Measurements from ENCODE around the gene KCNQ1OT1. TPM values are rescaled to one million over a fixed set of nuclear protein-coding genes. Genes with fewer than 3 reads are reported as not detected.

Gene KCNQ1OT1
- total RNA-seq, 4 donors from 2014 or later = 0.66 to 2.5 (median 1.3) TPM

- no peak overlapping the region for H3K27ac ChIP-seq (replicated peaks in 1 of 4)
- H3K4me3 ChIP-seq = no peak overlapping the region
- 57% methylated on average over 1 of the region's 1 CpG for WGBS
- H3K27me3 ChIP-seq = no peaks in the 10 kb centered on the region
- H3K36me3 ChIP-seq = no peaks in the 10 kb centered on the region
- H3K9me3 ChIP-seq = peaks cover 0 to 60% (median 52%) of the 10 kb centered on the region in 4 donors
- H3K4me1 ChIP-seq = no peaks in the 10 kb centered on the region
- intact Hi-C loops (cut with DNase I) = no loop called here
- DNase-seq (ENCODE audit: extremely low spot score) = no peak
- TF ChIP-seq CTCF (IDR thresholded peaks at IDR 0.05) (no peak), POLR2AphosphoS5 (IDR thresholded peaks at IDR 0.05) (no peak), EP300 (IDR thresholded peaks at IDR 0.05) (no peak), POLR2A (IDR thresholded peaks at IDR 0.05; ENCODE audit: low read depth) (no peak)
These were observed 68.6 kb downstream of the KCNQ1OT1 start for GRCh38 chr11:2631161-2631560.

GRCh38 chr11:2630679-2631078, 69.1 kb downstream of the KCNQ1OT1 start:
- DNase-seq (ENCODE audit: extremely low spot score) = no peak
- intact Hi-C loops (cut with DNase I) = no loop called here
- H3K4me3 ChIP-seq = no peak overlapping the region
- peaks cover 0 to 60% (median 52%) of the 10 kb centered on the region in 4 donors for H3K9me3 ChIP-seq
- no peaks in the 10 kb centered on the region for H3K4me1 ChIP-seq
- 94% methylated on average over 1 of the region's 1 CpG for WGBS
- no peaks in the 10 kb centered on the region for H3K27me3 ChIP-seq
- no peak overlapping the region for H3K27ac ChIP-seq (replicated peaks in 1 of 4)
- H3K36me3 ChIP-seq = no peaks in the 10 kb centered on the region
- TF ChIP-seq POLR2AphosphoS5 (IDR thresholded peaks at IDR 0.05) (no peak), POLR2A (IDR thresholded peaks at IDR 0.05; ENCODE audit: low read depth) (no peak), EP300 (IDR thresholded peaks at IDR 0.05) (no peak), CTCF (IDR thresholded peaks at IDR 0.05) (no peak)

GRCh38 chr11:2625183-2625582, 74.6 kb downstream of the KCNQ1OT1 start:
- Histone ChIP-seq H3K27ac (replicated peaks in 1 of 4) (no peak overlapping the region), H3K4me1 (no peaks in the 10 kb centered on the region), H3K4me3 (no peak overlapping the region), H3K36me3 (peaks cover 0 to 12% (median 0%) of the 10 kb centered on the region in 4 donors), H3K27me3 (peaks cover 0 to 4% (median 0%) of the 10 kb centered on the region in 4 donors), H3K9me3 (peaks cover 0 to 18% (median 7%) of the 10 kb centered on the region in 4 donors)
- intact Hi-C loops (cut with DNase I) = no loop called here
- no peak for TF ChIP-seq POLR2A (IDR thresholded peaks at IDR 0.05; ENCODE audit: low read depth)
- TF ChIP-seq POLR2AphosphoS5 (IDR thresholded peaks at IDR 0.05) = no peak
- TF ChIP-seq EP300 (IDR thresholded peaks at IDR 0.05) = no peak
- TF ChIP-seq CTCF (IDR thresholded peaks at IDR 0.05) = no peak
- DNase-seq (ENCODE audit: extremely low spot score) = no peak
- 54% methylated on average over 3 of the region's 3 CpGs for WGBS

- Histone ChIP-seq H3K4me3 (no peak overlapping the region), H3K9me3 (no peaks in the 10 kb centered on the region), H3K36me3 (peaks cover 0 to 12% (median 0%) of the 10 kb centered on the region in 4 donors), H3K4me1 (no peaks in the 10 kb centered on the region), H3K27me3 (peaks cover 0 to 4% (median 0%) of the 10 kb centered on the region in 4 donors), H3K27ac (replicated peaks in 1 of 4) (no peak overlapping the region)
- WGBS = 25% methylated on average over 3 of the region's 3 CpGs
- TF ChIP-seq POLR2A (IDR thresholded peaks at IDR 0.05; ENCODE audit: low read depth) = no peak
- no peak for TF ChIP-seq EP300 (IDR thresholded peaks at IDR 0.05)
- no peak for TF ChIP-seq POLR2AphosphoS5 (IDR thresholded peaks at IDR 0.05)
- no peak for TF ChIP-seq CTCF (IDR thresholded peaks at IDR 0.05)
- DNase-seq (ENCODE audit: extremely low spot score) = no peak
- intact Hi-C loops (cut with DNase I) = no loop called here
These were observed 77.9 kb downstream of the KCNQ1OT1 start for GRCh38 chr11:2621894-2622293.
